ENCODE results near the gene CLSTN2. TPM values are rescaled to one million over a fixed set of nuclear protein-coding genes. Genes with fewer than 3 reads are reported as not detected.

CLSTN2 gene
- total RNA-seq, 2 donors from 2014 or later, result 13.6 to 28.3 TPM

DNA sequence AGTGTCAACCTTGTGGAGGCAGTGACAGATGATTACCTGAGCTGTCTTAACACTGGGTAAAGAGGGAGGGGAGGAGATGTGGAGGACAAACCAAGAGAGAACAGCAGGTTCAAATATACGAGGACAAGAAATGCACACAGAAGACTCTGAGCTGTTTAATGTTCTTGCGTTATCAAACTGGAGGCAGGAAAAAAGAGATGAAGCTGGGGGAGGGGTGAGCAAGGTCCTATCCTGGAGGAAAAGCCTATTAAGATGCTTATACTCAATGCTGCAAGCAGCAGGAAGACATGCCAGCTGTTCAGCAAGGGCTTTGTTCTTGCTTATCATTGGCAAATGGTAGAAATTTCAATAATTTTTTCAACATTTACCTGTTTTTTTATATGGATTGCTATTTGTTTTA, 397.1 kb downstream of the CLSTN2 start:
- no peaks in the 10 kb centered on the region for H3K4me1 ChIP-seq
- H3K9me3 ChIP-seq, result no peaks in the 10 kb centered on the region
- H3K27ac ChIP-seq, result no peak overlapping the region
- H3K27me3 ChIP-seq, result no peaks in the 10 kb centered on the region
- no peaks in the 10 kb centered on the region for H3K36me3 ChIP-seq
- H3K4me3 ChIP-seq, result no peak overlapping the region
- DNase-seq (ENCODE audit: low spot score), result no peak
- TF ChIP-seq, protein P1, sequence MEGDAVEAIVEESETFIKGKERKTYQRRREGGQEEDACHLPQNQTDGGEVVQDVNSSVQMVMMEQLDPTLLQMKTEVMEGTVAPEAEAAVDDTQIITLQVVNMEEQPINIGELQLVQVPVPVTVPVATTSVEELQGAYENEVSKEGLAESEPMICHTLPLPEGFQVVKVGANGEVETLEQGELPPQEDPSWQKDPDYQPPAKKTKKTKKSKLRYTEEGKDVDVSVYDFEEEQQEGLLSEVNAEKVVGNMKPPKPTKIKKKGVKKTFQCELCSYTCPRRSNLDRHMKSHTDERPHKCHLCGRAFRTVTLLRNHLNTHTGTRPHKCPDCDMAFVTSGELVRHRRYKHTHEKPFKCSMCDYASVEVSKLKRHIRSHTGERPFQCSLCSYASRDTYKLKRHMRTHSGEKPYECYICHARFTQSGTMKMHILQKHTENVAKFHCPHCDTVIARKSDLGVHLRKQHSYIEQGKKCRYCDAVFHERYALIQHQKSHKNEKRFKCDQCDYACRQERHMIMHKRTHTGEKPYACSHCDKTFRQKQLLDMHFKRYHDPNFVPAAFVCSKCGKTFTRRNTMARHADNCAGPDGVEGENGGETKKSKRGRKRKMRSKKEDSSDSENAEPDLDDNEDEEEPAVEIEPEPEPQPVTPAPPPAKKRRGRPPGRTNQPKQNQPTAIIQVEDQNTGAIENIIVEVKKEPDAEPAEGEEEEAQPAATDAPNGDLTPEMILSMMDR (IDR thresholded peaks at IDR 0.05), result no peak

DNA sequence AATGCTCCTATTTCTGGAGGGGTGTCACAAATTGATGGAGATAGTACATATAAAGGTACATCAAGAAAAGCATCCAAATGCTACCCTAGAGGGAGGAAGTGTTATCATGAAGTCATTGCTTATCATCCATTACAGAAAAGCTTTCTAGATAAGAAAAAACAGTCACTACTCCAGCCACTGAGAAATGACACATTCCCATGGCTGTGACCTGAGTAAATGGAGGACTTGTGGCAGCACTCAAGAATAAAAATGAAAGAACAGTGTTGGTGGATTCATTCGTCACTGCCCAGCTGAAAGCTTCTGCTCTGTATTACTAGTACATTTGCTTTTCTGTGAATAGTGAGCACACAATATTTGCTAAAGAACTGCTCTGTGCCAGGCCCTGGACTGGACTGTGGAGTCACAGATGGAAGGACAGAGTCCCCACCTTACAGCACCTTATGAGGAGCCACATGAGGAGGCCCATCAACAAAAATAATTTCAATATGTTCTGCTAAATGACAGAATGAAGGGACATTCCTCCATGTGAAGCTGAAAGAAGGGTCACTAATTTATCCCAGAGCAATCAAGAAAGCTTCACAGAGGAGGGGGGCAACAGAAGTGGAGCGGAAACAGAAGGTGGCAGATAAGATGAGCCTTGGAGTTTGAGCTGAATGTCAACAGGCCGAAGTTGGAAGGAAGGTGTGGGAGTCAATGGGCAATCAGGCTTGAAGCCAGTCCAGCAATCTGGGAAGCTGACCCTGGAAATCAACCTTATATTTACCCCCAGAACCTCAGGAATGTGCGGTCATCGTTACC, 399.3 kb downstream of the CLSTN2 start:
- no peak for DNase-seq (ENCODE audit: low spot score)
- no peak overlapping the region for H3K27ac ChIP-seq

DNA sequence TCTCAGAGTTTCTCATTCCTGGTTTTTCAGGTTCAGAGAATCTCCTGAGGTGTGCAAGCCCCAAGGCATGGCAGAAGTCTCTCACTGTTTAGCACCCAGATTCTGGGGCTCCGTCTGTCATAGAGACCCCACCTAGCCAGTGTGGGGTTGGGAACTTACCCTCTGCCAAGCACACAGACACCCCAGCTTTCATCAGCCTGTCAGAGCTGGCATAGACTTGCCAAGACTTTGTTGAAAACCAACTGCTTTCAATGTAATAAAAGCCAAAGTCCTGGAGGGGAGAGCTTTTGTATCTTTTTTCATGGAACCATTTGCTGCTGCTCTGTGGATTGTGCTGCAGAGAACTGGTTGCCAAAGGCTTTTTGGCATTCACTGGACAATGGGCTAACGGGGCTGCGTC, 401.5 kb downstream of the CLSTN2 start:
- H3K9me3 ChIP-seq, result no peaks in the 10 kb centered on the region
- no peak overlapping the region for H3K27ac ChIP-seq
- TF ChIP-seq, protein P1 (IDR thresholded peaks at IDR 0.05), result no peak
- no peaks in the 10 kb centered on the region for H3K36me3 ChIP-seq
- H3K4me3 ChIP-seq, result no peak overlapping the region
- H3K4me1 ChIP-seq, result no peaks in the 10 kb centered on the region
- DNase-seq (ENCODE audit: low spot score), result no peak
- no peaks in the 10 kb centered on the region for H3K27me3 ChIP-seq

More for the DNA sequence above, 399.3 kb downstream of the CLSTN2 start:
- H3K4me1 ChIP-seq, result no peaks in the 10 kb centered on the region
- TF ChIP-seq, protein P1 (IDR thresholded peaks at IDR 0.05), result no peak
- H3K9me3 ChIP-seq, result no peaks in the 10 kb centered on the region
- no peaks in the 10 kb centered on the region for H3K27me3 ChIP-seq
- H3K36me3 ChIP-seq, result no peaks in the 10 kb centered on the region
- no peak overlapping the region for H3K4me3 ChIP-seq

DNA sequence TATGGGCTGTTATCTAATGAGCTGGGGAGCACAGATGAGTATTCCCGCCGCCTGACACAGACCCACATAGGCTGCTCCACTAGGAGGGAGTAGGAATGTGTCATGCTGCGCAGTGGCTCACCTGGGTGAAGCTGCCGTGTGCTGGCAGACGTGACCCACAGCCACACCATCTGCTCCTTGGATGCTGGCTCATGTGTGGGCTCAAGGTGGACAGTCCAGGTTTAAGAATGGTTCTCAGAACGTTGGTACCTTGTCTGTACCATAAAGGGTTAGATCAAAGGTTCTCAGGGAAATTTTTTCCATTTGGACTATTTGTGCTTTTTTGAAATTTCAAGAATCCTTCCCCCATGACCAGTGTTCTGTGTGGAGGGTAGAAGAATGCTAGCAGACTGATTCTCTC, 403.9 kb downstream of the CLSTN2 start:
- H3K27ac ChIP-seq, result no peak overlapping the region
- no peaks in the 10 kb centered on the region for H3K27me3 ChIP-seq
- no peak for DNase-seq (ENCODE audit: low spot score)

DNA sequence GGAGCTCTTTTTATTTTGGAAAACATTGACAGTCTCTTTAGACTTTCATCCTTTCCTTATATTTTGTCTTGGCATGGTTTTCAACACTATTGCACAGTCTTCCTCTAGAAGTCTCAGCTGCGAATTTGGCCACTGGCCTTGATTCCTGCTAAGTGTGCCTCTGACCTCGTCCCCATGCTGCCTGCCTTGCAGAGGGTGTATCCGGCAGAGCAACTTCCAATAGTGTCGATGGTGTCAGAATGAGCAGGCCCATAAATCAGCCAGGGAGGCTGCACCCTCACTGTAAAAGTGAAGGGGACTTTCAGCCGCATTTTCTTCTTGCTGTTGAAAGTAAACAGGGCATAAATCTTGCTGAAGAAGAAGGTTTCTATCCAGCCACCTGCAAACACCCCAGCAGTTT, 406.2 kb downstream of the CLSTN2 start:
- Histone ChIP-seq H3K4me1 (no peaks in the 10 kb centered on the region), H3K36me3 (no peaks in the 10 kb centered on the region), H3K9me3 (peaks cover 0 to 4% of the 10 kb centered on the region in 2 donors), H3K4me3 (no peak overlapping the region), H3K27ac (no peak overlapping the region), H3K27me3 (no peaks in the 10 kb centered on the region)
- TF ChIP-seq, protein P1 (IDR thresholded peaks at IDR 0.05), result no peak
- DNase-seq (ENCODE audit: low spot score), result no peak

More for the DNA sequence above, 403.9 kb downstream of the CLSTN2 start:
- no peaks in the 10 kb centered on the region for H3K4me1 ChIP-seq
- H3K4me3 ChIP-seq, result no peak overlapping the region
- H3K36me3 ChIP-seq, result no peaks in the 10 kb centered on the region
- H3K9me3 ChIP-seq, result peaks cover 0 to 4% of the 10 kb centered on the region in 2 donors
- TF ChIP-seq, protein P1 (IDR thresholded peaks at IDR 0.05), result no peak

Measured in right atrium auricular region (tissue), 2 donors.